GM21447 (cell line): Measurements from ENCODE around the gene NFE2L3.
"Not testable (repeated sequence)": the region's sequence is repeated elsewhere in the genome, so short reads cannot be mapped to it uniquely, and the experiment has no call there.

Experiments used
- ATAC-seq: cut with Tn5 transposase; IDR thresholded peaks from one replicate; pipeline ENCODE4 v1.9.1; 2021; ENCODE audit not compliant: unreplicated experiment

The NFE2L3 gene

GRCh38 chr7:26185131-26185843 lies 33.3 kb downstream of the NFE2L3 start:
- no peak for ATAC-seq

- ATAC-seq: no peak
Observed at GRCh38 chr7:26185844-26186180, 33.8 kb downstream of the NFE2L3 start.

- no peak for ATAC-seq
Observed at GRCh38 chr7:26186364-26187311, 34.6 kb downstream of the NFE2L3 start.

GRCh38 chr7:26187380-26188205 lies 35.6 kb downstream of the NFE2L3 start:
- ATAC-seq: no peak

GRCh38 chr7:26188206-26188956 lies 36.4 kb downstream of the NFE2L3 start:
- no peak for ATAC-seq

- no peak for ATAC-seq
Observed at GRCh38 chr7:26188957-26189541, 37.1 kb downstream of the NFE2L3 start.

GRCh38 chr7:26189697-26190096 lies 37.7 kb downstream of the NFE2L3 start:
- ATAC-seq: no peak

GRCh38 chr7:26190417-26190869 lies 38.4 kb downstream of the NFE2L3 start:
- ATAC-seq: no peak

GRCh38 chr7:26191233-26191973 lies 39.4 kb downstream of the NFE2L3 start:
- no peak for ATAC-seq

- no peak for ATAC-seq
Observed at GRCh38 chr7:26191974-26192479, 40.0 kb downstream of the NFE2L3 start.

GRCh38 chr7:26192485-26193087 lies 40.6 kb downstream of the NFE2L3 start:
- no peak for ATAC-seq

GRCh38 chr7:26193432-26194207 lies 41.6 kb downstream of the NFE2L3 start:
- ATAC-seq: no peak

- not testable (repeated sequence) for ATAC-seq
Observed at GRCh38 chr7:26194764-26195163, 42.8 kb downstream of the NFE2L3 start.

GRCh38 chr7:26195182-26195581 lies 43.2 kb downstream of the NFE2L3 start:
- no peak for ATAC-seq

- ATAC-seq: no peak
Observed at GRCh38 chr7:26195867-26196657, 44.1 kb downstream of the NFE2L3 start.

GRCh38 chr7:26197153-26198115 lies 45.4 kb downstream of the NFE2L3 start:
- ATAC-seq: no peak
